Stimulated activated naive B cell treated with anti-CD40 and anti-IgM and Interleukin-4, amounts not matched to agents 10 μg/mL and 1 μg/mL and 100 μg/mL, for 72 hours (primary cell): ENCODE results near the gene XXYLT1.
"Not testable (repeated sequence)": the region's sequence is repeated elsewhere in the genome, so short reads cannot be mapped to it uniquely, and the experiment has no call there.

Experiments
- ATAC-seq, 2 donors: fragments of 150-1000 bp; cut with Tn5 transposase; replicated peaks; 2 replicates each; pipeline ENCODE4 v1.10.0; 2021; ENCODE audit warnings: moderate library complexity in 1 of 2
- DNase-seq: peaks from one replicate; pipeline ENCODE4 v3.0.0; 2021
- H3K27ac Mint-ChIP-seq: one replicate; pipeline ENCODE4 v1.8.0; 2022; ENCODE audit warnings: mild to moderate bottlenecking, mixed read lengths
- H3K27me3 Mint-ChIP-seq, 2 donors: one replicate each; pipeline ENCODE4 v1.8.0; 2022; ENCODE audit warnings: mixed read lengths in 2 of 2
- H3K36me3 Mint-ChIP-seq, 2 donors: one replicate each; pipeline ENCODE4 v1.8.0; 2022; ENCODE audit warnings: mixed read lengths in 2 of 2, mild to moderate bottlenecking in 1 of 2
- H3K4me1 Mint-ChIP-seq, 2 donors: one replicate each; pipeline ENCODE4 v1.8.0; 2022; ENCODE audit warnings: mixed read lengths in 2 of 2, mild to moderate bottlenecking in 1 of 2
- H3K4me3 Mint-ChIP-seq, 2 donors: one replicate each; pipeline ENCODE4 v1.8.0; 2022; ENCODE audit warnings: mild to moderate bottlenecking in 2 of 2, mixed read lengths in 2 of 2, moderate library complexity in 1 of 2
- H3K9me3 Mint-ChIP-seq, 2 donors: one replicate each; pipeline ENCODE4 v1.8.0; 2022; ENCODE audit warnings: mixed read lengths in 2 of 2, mild to moderate bottlenecking in 1 of 2

Gene XXYLT1

GRCh38 chr3:195045481-195046210 lies 225.3 kb downstream of the XXYLT1 start:
- no peaks in the 10 kb centered on the region for H3K36me3 Mint-ChIP-seq
- H3K4me1 Mint-ChIP-seq, result peaks cover 3 to 4% of the 10 kb centered on the region in 2 donors
- peaks cover 0 to 7% of the 10 kb centered on the region in 2 donors for H3K27me3 Mint-ChIP-seq

GRCh38 chr3:195044411-195044810 lies 226.5 kb downstream of the XXYLT1 start:
- Mint-ChIP-seq H3K27me3 (peaks cover 0 to 7% of the 10 kb centered on the region in 2 donors), H3K4me3 (no peak overlapping the region), H3K4me1 (peaks cover 3 to 7% of the 10 kb centered on the region in 2 donors), H3K36me3 (no peaks in the 10 kb centered on the region), H3K9me3 (no peaks in the 10 kb centered on the region), H3K27ac (no peak overlapping the region)
- ATAC-seq (no peak), DNase-seq (no peak)

More at GRCh38 chr3:195045481-195046210, 225.3 kb downstream of the XXYLT1 start:
- H3K9me3 Mint-ChIP-seq, result no peaks in the 10 kb centered on the region
- H3K27ac Mint-ChIP-seq, result no peak overlapping the region
- ATAC-seq (no peak), DNase-seq (no peak)
- no peak overlapping the region for H3K4me3 Mint-ChIP-seq

GRCh38 chr3:195043607-195044339 lies 227.2 kb downstream of the XXYLT1 start:
- peaks cover 3 to 8% of the 10 kb centered on the region in 2 donors for H3K4me1 Mint-ChIP-seq
- peaks cover 0 to 8% of the 10 kb centered on the region in 2 donors for H3K27me3 Mint-ChIP-seq
- ATAC-seq (no peak), DNase-seq (no peak)
- H3K36me3 Mint-ChIP-seq, result no peaks in the 10 kb centered on the region
- H3K4me3 Mint-ChIP-seq, result no peak overlapping the region
- peak overlapping the region; percentile 72 for H3K27ac Mint-ChIP-seq
- no peaks in the 10 kb centered on the region for H3K9me3 Mint-ChIP-seq

- ATAC-seq (no peak), DNase-seq (no peak)
- peaks cover 0 to 12% of the 10 kb centered on the region in 2 donors for H3K27me3 Mint-ChIP-seq
- H3K4me1 Mint-ChIP-seq, result peaks cover 3 to 8% of the 10 kb centered on the region in 2 donors
- no peaks in the 10 kb centered on the region for H3K9me3 Mint-ChIP-seq
- H3K36me3 Mint-ChIP-seq, result no peaks in the 10 kb centered on the region
- H3K4me3 Mint-ChIP-seq, result no peak overlapping the region
- H3K27ac Mint-ChIP-seq, result no peak overlapping the region
Observed at GRCh38 chr3:195042743-195043606, 228.0 kb downstream of the XXYLT1 start.

GRCh38 chr3:195041871-195042742 lies 228.9 kb downstream of the XXYLT1 start:
- no peak overlapping the region for H3K4me3 Mint-ChIP-seq
- no peaks in the 10 kb centered on the region for H3K36me3 Mint-ChIP-seq
- peaks cover 0 to 12% of the 10 kb centered on the region in 2 donors for H3K27me3 Mint-ChIP-seq
- H3K9me3 Mint-ChIP-seq, result no peaks in the 10 kb centered on the region
- ATAC-seq, result no peak
- no peak overlapping the region for H3K27ac Mint-ChIP-seq
- no peak for DNase-seq
- peaks cover 3 to 8% of the 10 kb centered on the region in 2 donors for H3K4me1 Mint-ChIP-seq

- Mint-ChIP-seq H3K9me3 (no peaks in the 10 kb centered on the region), H3K36me3 (no peaks in the 10 kb centered on the region), H3K4me3 (no peak overlapping the region), H3K27ac (no peak overlapping the region), H3K4me1 (peaks cover 3 to 8% of the 10 kb centered on the region in 2 donors), H3K27me3 (peaks cover 0 to 12% of the 10 kb centered on the region in 2 donors)
- DNase-seq (no peak), ATAC-seq (no peak)
Observed at GRCh38 chr3:195040773-195041520, 230.0 kb downstream of the XXYLT1 start.

GRCh38 chr3:195040094-195040493 lies 230.9 kb downstream of the XXYLT1 start:
- H3K4me3 Mint-ChIP-seq, result no peak overlapping the region
- peaks cover 0 to 12% of the 10 kb centered on the region in 2 donors for H3K27me3 Mint-ChIP-seq
- peak overlapping the region; percentile 62 for H3K27ac Mint-ChIP-seq
- DNase-seq, result no peak
- H3K9me3 Mint-ChIP-seq, result no peaks in the 10 kb centered on the region
- H3K36me3 Mint-ChIP-seq, result no peaks in the 10 kb centered on the region
- peaks cover 2 to 8% of the 10 kb centered on the region in 2 donors for H3K4me1 Mint-ChIP-seq
- peak; percentile 31 to 64 for ATAC-seq

GRCh38 chr3:195039180-195039843 lies 231.6 kb downstream of the XXYLT1 start:
- no peaks in the 10 kb centered on the region for H3K9me3 Mint-ChIP-seq
- peaks cover 0 to 15% of the 10 kb centered on the region in 2 donors for H3K27me3 Mint-ChIP-seq
- no peak overlapping the region for H3K4me3 Mint-ChIP-seq
- no peak overlapping the region for H3K27ac Mint-ChIP-seq
- ATAC-seq (peak in 1 of 2 donors; percentile 18), DNase-seq (no peak)
- H3K36me3 Mint-ChIP-seq, result no peaks in the 10 kb centered on the region
- H3K4me1 Mint-ChIP-seq, result peaks cover under 1 to 4% of the 10 kb centered on the region in 2 donors

GRCh38 chr3:195038161-195038560 lies 232.8 kb downstream of the XXYLT1 start:
- H3K27me3 Mint-ChIP-seq, result peaks cover 0 to 18% of the 10 kb centered on the region in 2 donors
- H3K36me3 Mint-ChIP-seq, result no peaks in the 10 kb centered on the region
- H3K4me1 Mint-ChIP-seq, result peaks cover 8 to 12% of the 10 kb centered on the region in 2 donors
- no peak overlapping the region for H3K27ac Mint-ChIP-seq
- ATAC-seq, result no peak
- no peak overlapping the region for H3K4me3 Mint-ChIP-seq
- no peaks in the 10 kb centered on the region for H3K9me3 Mint-ChIP-seq
- DNase-seq, result no peak

GRCh38 chr3:195037586-195037985 lies 233.4 kb downstream of the XXYLT1 start:
- not testable (repeated sequence) for ATAC-seq, H3K9me3 Mint-ChIP-seq, H3K36me3 Mint-ChIP-seq, H3K27ac Mint-ChIP-seq, DNase-seq, H3K4me3 Mint-ChIP-seq
- peaks cover 0 to 18% of the 10 kb centered on the region in 2 donors for H3K27me3 Mint-ChIP-seq
- peaks cover 8 to 13% of the 10 kb centered on the region in 2 donors for H3K4me1 Mint-ChIP-seq

- no peaks in the 10 kb centered on the region for H3K9me3 Mint-ChIP-seq
- DNase-seq, result no peak
- ATAC-seq, result no peak
- no peaks in the 10 kb centered on the region for H3K36me3 Mint-ChIP-seq
- peaks cover 0 to 13% of the 10 kb centered on the region in 2 donors for H3K27me3 Mint-ChIP-seq
- no peak overlapping the region for H3K27ac Mint-ChIP-seq
- H3K4me3 Mint-ChIP-seq, result no peak overlapping the region
- H3K4me1 Mint-ChIP-seq, result peaks cover 8 to 13% of the 10 kb centered on the region in 2 donors
Observed at GRCh38 chr3:195036974-195037373, 234.0 kb downstream of the XXYLT1 start.

GRCh38 chr3:195036574-195036973 lies 234.4 kb downstream of the XXYLT1 start:
- no peak overlapping the region for H3K27ac Mint-ChIP-seq
- DNase-seq (no peak), ATAC-seq (no peak)
- H3K27me3 Mint-ChIP-seq, result peaks cover 0 to 11% of the 10 kb centered on the region in 2 donors
- peaks cover 8 to 13% of the 10 kb centered on the region in 2 donors for H3K4me1 Mint-ChIP-seq
- no peaks in the 10 kb centered on the region for H3K9me3 Mint-ChIP-seq
- H3K4me3 Mint-ChIP-seq, result no peak overlapping the region
- no peaks in the 10 kb centered on the region for H3K36me3 Mint-ChIP-seq
